ENCODE measurements around the gene CWC27. TPM values are rescaled to one million over a fixed set of nuclear protein-coding genes. Genes with fewer than 3 reads are reported as not detected.

CWC27 gene
- total RNA-seq, 2 donors from 2014 or later, result 10.9 to 14.0 TPM

- H3K27ac ChIP-seq, result no peak overlapping the region
- H3K4me3 ChIP-seq, result no peak overlapping the region
- no peak for ATAC-seq
- intact Hi-C loops (cut with DNase I), result no loop called here
- 76% methylated on average over 2 of the region's 2 CpGs for WGBS, 2 donors
- no peak for TF ChIP-seq CTCF (IDR thresholded peaks at IDR 0.05)
- no peak for TF ChIP-seq POLR2A (IDR thresholded peaks at IDR 0.05)
- no peaks in the 10 kb centered on the region for H3K36me3 ChIP-seq (replicated peaks in 1 of 2; ENCODE audit: insufficient read depth in 1 of 2, low read depth in 2 of 2)
- H3K27me3 ChIP-seq, result no peaks in the 10 kb centered on the region
- H3K4me1 ChIP-seq, result peaks cover 33% of the 10 kb centered on the region
- H3K9me3 ChIP-seq, result no peaks in the 10 kb centered on the region
- no peak for DNase-seq
These were observed 1.8 kb upstream of the CWC27 start for GRCh38 chr5:64766941-64767340.

DNA sequence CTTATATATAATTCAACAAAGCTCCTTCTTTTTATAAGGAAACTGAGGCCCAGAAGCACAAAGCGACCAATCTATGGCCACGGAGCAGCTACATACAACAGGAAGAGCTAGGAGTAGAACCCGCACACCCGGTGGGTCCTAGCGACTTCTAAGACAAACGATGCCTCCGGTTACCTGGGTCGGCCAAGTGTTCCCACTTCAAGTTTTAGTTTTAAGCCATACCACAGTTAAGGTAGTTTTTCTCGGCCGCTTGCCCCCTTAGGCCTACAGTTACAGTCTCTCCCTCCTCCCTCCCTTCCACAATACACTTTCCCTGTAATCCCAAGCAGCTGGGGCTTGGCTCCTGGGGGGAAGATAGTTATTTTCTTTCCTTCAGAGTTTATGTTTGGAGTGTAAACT, 772 bp upstream of the CWC27 start:
- no peaks in the 10 kb centered on the region for H3K9me3 ChIP-seq
- 0 to 4% methylated on average over 10 of the region's 10 CpGs for WGBS, 2 donors
- H3K36me3 ChIP-seq (replicated peaks in 1 of 2; ENCODE audit: insufficient read depth in 1 of 2, low read depth in 2 of 2), result no peaks in the 10 kb centered on the region
- no peaks in the 10 kb centered on the region for H3K27me3 ChIP-seq
- peak overlapping the region; percentile 21 to 92 for H3K4me3 ChIP-seq
- intact Hi-C loops (cut with DNase I), result no loop called here
- ATAC-seq (peak; percentile 31), DNase-seq (peak in 3 of 4 donors; percentile 3 to 22 (median 17))
- no peak for TF ChIP-seq CTCF (IDR thresholded peaks at IDR 0.05)
- H3K27ac ChIP-seq, result peak overlapping the region; percentile 77 to 96 (median 88)
- peaks cover 33% of the 10 kb centered on the region for H3K4me1 ChIP-seq

GRCh38 chr5:64769855-64770254, 1.1 kb downstream of the CWC27 start:
- Histone ChIP-seq H3K27me3 (no peaks in the 10 kb centered on the region), H3K36me3 (replicated peaks in 1 of 2; ENCODE audit: insufficient read depth in 1 of 2, low read depth in 2 of 2) (no peaks in the 10 kb centered on the region), H3K9me3 (no peaks in the 10 kb centered on the region), H3K4me1 (peaks cover 33% of the 10 kb centered on the region), H3K27ac (no peak overlapping the region), H3K4me3 (peak overlapping the region in 1 of 2 donors; percentile 92)
- ATAC-seq, result no peak
- DNase-seq, result no peak
- no peak for TF ChIP-seq POLR2A (IDR thresholded peaks at IDR 0.05)
- TF ChIP-seq CTCF (IDR thresholded peaks at IDR 0.05), result no peak
- intact Hi-C loops (cut with DNase I), result no loop called here

DNA sequence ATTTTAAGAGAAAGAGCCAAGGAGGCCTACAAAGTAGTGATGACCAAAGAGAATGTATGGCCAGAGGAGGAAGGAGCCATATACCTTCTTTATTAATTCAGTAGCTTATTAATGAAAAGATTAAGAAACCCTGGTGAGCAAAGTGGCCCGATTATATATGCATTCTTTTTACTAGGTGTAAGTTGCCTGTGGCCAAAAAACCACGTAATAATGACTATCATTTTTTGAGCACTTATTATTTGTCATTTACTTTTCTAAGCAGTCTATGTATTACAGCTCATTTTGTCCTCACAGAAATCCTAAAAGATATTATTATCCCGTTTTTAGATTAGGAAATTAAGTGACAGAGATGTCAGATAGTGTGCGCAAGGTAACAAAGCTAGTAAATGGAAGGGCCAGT, 3.0 kb downstream of the CWC27 start:
- Histone ChIP-seq H3K27me3 (no peaks in the 10 kb centered on the region), H3K4me1 (peaks cover 19% of the 10 kb centered on the region), H3K9me3 (no peaks in the 10 kb centered on the region), H3K36me3 (replicated peaks in 1 of 2; ENCODE audit: insufficient read depth in 1 of 2, low read depth in 2 of 2) (peaks cover 0 to 3% of the 10 kb centered on the region in 2 donors), H3K27ac (no peak overlapping the region), H3K4me3 (no peak overlapping the region)
- no peak for TF ChIP-seq CTCF (IDR thresholded peaks at IDR 0.05)
- no peak for TF ChIP-seq POLR2A (IDR thresholded peaks at IDR 0.05)
- 66 to 71% methylated on average over 4 of the region's 4 CpGs for WGBS, 2 donors
- no peak for ATAC-seq
- intact Hi-C loops (cut with DNase I), result no loop called here
- DNase-seq, result no peak

GRCh38 chr5:64773533-64773932, 4.8 kb downstream of the CWC27 start:
- intact Hi-C loops (cut with DNase I), result no loop called here

More at GRCh38 chr5:64773533-64773932, 4.8 kb downstream of the CWC27 start:
- no peak overlapping the region for H3K4me3 ChIP-seq
- no peaks in the 10 kb centered on the region for H3K27me3 ChIP-seq
- TF ChIP-seq POLR2A (IDR thresholded peaks at IDR 0.05) (no peak), CTCF (IDR thresholded peaks at IDR 0.05) (no peak)
- no peak overlapping the region for H3K27ac ChIP-seq
- no peaks in the 10 kb centered on the region for H3K9me3 ChIP-seq
- H3K36me3 ChIP-seq (replicated peaks in 1 of 2; ENCODE audit: insufficient read depth in 1 of 2, low read depth in 2 of 2), result peaks cover 0 to 3% of the 10 kb centered on the region in 2 donors
- WGBS, 2 donors, result 72 to 76% methylated on average over 1 of the region's 1 CpG
- no peak for ATAC-seq
- DNase-seq, result no peak
- H3K4me1 ChIP-seq, result peaks cover 11% of the 10 kb centered on the region

Measured in body of pancreas (tissue), 4 donors.